Measurements from ENCODE around the gene MCHR1. TPM values are rescaled to one million over a fixed set of nuclear protein-coding genes. Genes with fewer than 3 reads are reported as not detected.

The MCHR1 gene
- polyA plus RNA-seq, 3 donors, result 0.05 to 0.09 TPM; not detected in 1

GRCh38 chr22:40635043-40635939, 44.0 kb upstream of the MCHR1 start:
- no peak for DNase-seq
- intact Hi-C loops (cut with micrococcal nuclease), result loop anchor here in 1 of 2 donors (10.0 kb wide), 1 partner anchor 1100 kb away; the partner anchor contains the start of gene RPS19BP1
- no peak for TF ChIP-seq CTCF (IDR thresholded peaks at IDR 0.05)
- H3K9me3 ChIP-seq (replicated peaks in 1 of 2; ENCODE audit: control insufficient read depth in 1 of 2, insufficient read depth in 1 of 2, low read length in 2 of 2), result no peaks in the 10 kb centered on the region
- H3K27ac Mint-ChIP-seq, result peak overlapping the region in 6 of 7 donors; percentile 71 to 90 (median 84)
- peaks cover 0 to 5% (median 2%) of the 10 kb centered on the region in 3 donors for H3K27me3 Mint-ChIP-seq (ENCODE audit: low read depth in 3 of 3)
- peaks cover 60% of the 10 kb centered on the region for H3K79me2 ChIP-seq (ENCODE audit: insufficient read depth, low read length)
- H3K27ac ChIP-seq (ENCODE audit: low read depth in 1 of 2, low read length in 2 of 2), result peak overlapping the region in 1 of 2 donors; percentile 93
- H3K9ac ChIP-seq (ENCODE audit: insufficient read depth, low read length, poor library complexity, severe bottlenecking), result peak overlapping the region; percentile 82
- H2AFZ ChIP-seq (ENCODE audit: insufficient read depth, low read depth, low read length, poor library complexity, severe bottlenecking), result peak overlapping the region; percentile 77
- H3K4me3 ChIP-seq (replicated peaks in 1 of 3; ENCODE audit: low read depth in 2 of 3, low read length in 3 of 3), result peak overlapping the region; percentile 67 to 95 (median 79)
- peaks cover 59% of the 10 kb centered on the region for H3K4me1 Mint-ChIP-seq
- no peaks in the 10 kb centered on the region for H3K36me3 ChIP-seq (replicated peaks in 1 of 2; ENCODE audit: control insufficient read depth in 1 of 2, insufficient read depth in 2 of 2, low read length in 2 of 2)
- H3K36me3 Mint-ChIP-seq, result peaks cover 2 to 4% of the 10 kb centered on the region in 2 donors
- peak overlapping the region; percentile 95 for H3K4me2 ChIP-seq (replicated peaks; ENCODE audit: extremely low read depth, low read length, poor library complexity, severe bottlenecking)
- WGBS (ENCODE audit: insufficient coverage), result 69% methylated on average over 13 of the region's 21 CpGs
- H3K9me3 Mint-ChIP-seq, result peaks cover 0 to 4% (median 0%) of the 10 kb centered on the region in 7 donors
- no peaks in the 10 kb centered on the region for H3K27me3 ChIP-seq (ENCODE audit: control insufficient read depth in 2 of 2, insufficient read depth in 2 of 2, low read length in 2 of 2)
- peaks cover 25 to 41% of the 10 kb centered on the region in 2 donors for H3K4me1 ChIP-seq (ENCODE audit: control insufficient read depth in 1 of 2, insufficient read depth in 2 of 2, low read length in 2 of 2)
- H3K4me3 Mint-ChIP-seq, result peak overlapping the region; percentile 94 to 96
- peaks cover 58% of the 10 kb centered on the region for H4K20me1 ChIP-seq (ENCODE audit: insufficient read depth, low read length)

DNA sequence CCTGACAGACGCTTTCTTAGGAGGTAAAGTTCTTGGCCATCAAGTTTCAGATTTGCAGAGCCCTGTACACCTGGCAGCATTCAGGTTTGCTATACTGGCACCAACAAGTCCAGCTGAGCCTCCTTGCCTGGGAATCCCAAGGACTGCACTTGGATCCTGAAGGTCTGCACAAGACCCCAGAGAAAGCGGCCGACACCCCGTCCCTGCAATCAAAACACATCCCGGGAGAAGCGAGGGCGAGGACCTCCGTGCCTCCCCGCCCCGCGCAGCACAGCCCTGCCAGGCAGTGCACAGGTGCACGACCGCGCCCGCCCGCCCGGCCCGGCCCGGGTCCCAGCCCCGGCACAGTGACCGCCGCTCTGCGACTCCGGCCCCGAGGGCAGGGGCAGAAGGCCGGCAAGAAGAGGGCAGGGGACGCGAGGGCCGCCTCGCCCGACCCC, 43.3 kb upstream of the MCHR1 start:
- Mint-ChIP-seq H3K4me3 (peak overlapping the region; percentile 94 to 96), H3K4me1 (peaks cover 55% of the 10 kb centered on the region), H3K9me3 (peaks cover 0 to 4% (median 0%) of the 10 kb centered on the region in 7 donors), H3K36me3 (peaks cover 2 to 4% of the 10 kb centered on the region in 2 donors), H3K27me3 (ENCODE audit: low read depth in 3 of 3) (peaks cover 0 to 5% (median 2%) of the 10 kb centered on the region in 3 donors), H3K27ac (peak overlapping the region in 6 of 7 donors; percentile 80 to 97 (median 84))
- peaks cover 51% of the 10 kb centered on the region for H4K20me1 ChIP-seq (ENCODE audit: insufficient read depth, low read length)
- peaks cover 53% of the 10 kb centered on the region for H3K79me2 ChIP-seq (ENCODE audit: insufficient read depth, low read length)
- peak overlapping the region; percentile 77 for H2AFZ ChIP-seq (ENCODE audit: insufficient read depth, low read depth, low read length, poor library complexity, severe bottlenecking)
- WGBS (ENCODE audit: insufficient coverage), result 2% methylated on average over 19 of the region's 31 CpGs
- intact Hi-C loops (cut with micrococcal nuclease), result loop anchor here in 1 of 2 donors (10.0 kb wide), 1 partner anchor 1101 kb away; the partner anchor contains the start of gene RPS19BP1
- peak overlapping the region in 1 of 2 donors; percentile 93 for H3K27ac ChIP-seq (ENCODE audit: low read depth in 1 of 2, low read length in 2 of 2)
- peak overlapping the region; percentile 82 for H3K9ac ChIP-seq (ENCODE audit: insufficient read depth, low read length, poor library complexity, severe bottlenecking)
- TF ChIP-seq CTCF (IDR thresholded peaks at IDR 0.05), result no peak
- peak overlapping the region; percentile 95 for H3K4me2 ChIP-seq (replicated peaks; ENCODE audit: extremely low read depth, low read length, poor library complexity, severe bottlenecking)
- H3K4me3 ChIP-seq (replicated peaks in 1 of 3; ENCODE audit: low read depth in 2 of 3, low read length in 3 of 3), result peak overlapping the region; percentile 67 to 95 (median 79)
- no peaks in the 10 kb centered on the region for H3K36me3 ChIP-seq (replicated peaks in 1 of 2; ENCODE audit: control insufficient read depth in 1 of 2, insufficient read depth in 2 of 2, low read length in 2 of 2)
- peaks cover 25 to 38% of the 10 kb centered on the region in 2 donors for H3K4me1 ChIP-seq (ENCODE audit: control insufficient read depth in 1 of 2, insufficient read depth in 2 of 2, low read length in 2 of 2)
- no peaks in the 10 kb centered on the region for H3K27me3 ChIP-seq (ENCODE audit: control insufficient read depth in 2 of 2, insufficient read depth in 2 of 2, low read length in 2 of 2)
- no peak for DNase-seq
- H3K9me3 ChIP-seq (replicated peaks in 1 of 2; ENCODE audit: control insufficient read depth in 1 of 2, insufficient read depth in 1 of 2, low read length in 2 of 2), result no peaks in the 10 kb centered on the region

Data from CD14-positive monocyte (primary cell).